HG03432 (cell line): ENCODE data around the gene SLC22A3.

Source experiments
- ATAC-seq: cut with Tn5 transposase; IDR thresholded peaks from one replicate; pipeline ENCODE4 v1.9.1; 2021; ENCODE audit warnings: mild to moderate bottlenecking, moderate library complexity; ENCODE audit not compliant: unreplicated experiment

The SLC22A3 gene

DNA sequence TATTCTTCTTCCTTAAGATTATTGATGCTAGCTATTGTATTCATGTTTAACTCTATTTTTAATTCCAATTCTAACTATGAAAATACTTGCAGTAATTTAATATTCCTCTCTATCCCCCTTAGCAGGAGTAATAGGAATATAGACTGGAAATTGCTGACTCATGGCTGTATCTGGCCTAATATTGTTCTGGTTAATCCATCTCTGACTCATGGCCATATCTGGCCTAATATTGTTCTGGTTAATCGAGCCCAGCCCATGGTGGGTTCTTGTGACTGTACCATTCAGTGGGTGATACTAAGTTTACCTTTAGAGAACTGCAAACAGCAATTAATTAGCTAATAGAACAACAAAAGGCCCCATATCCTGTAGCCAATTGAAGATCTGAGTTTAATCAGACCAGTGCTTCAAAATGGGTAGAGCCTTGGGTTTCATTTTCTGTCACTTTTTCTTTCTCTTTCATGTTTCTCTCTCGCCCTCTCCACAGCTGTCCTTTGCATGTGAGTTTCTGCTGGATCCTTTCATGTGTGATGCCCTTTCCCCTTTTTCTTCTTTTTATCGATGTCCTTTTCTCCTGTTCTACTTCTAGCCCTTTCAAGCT, 50.6 kb downstream of the SLC22A3 start:
- peak; percentile 99 for ATAC-seq

DNA sequence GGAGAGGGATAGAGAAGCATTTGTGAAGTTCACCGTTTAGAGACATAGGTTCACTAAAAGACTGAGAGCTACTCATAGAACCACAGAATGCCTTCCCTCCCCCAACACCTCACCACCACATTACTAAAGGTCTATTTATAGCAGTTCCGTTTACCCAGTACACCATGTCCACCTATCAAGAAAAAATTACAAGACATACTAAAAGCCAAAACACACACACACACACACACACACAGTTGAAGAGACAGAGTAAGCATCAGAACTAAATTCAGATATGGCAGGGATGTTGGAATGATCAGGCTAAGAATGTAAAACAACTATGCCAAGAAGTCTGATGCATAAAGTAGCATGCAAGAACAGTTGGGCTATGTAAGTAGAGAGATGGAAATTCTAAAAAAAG, 52.3 kb downstream of the SLC22A3 start:
- no peak for ATAC-seq

- no peak for ATAC-seq
These were observed 60.4 kb downstream of the SLC22A3 start for GRCh38 chr6:160408528-160408927.

DNA sequence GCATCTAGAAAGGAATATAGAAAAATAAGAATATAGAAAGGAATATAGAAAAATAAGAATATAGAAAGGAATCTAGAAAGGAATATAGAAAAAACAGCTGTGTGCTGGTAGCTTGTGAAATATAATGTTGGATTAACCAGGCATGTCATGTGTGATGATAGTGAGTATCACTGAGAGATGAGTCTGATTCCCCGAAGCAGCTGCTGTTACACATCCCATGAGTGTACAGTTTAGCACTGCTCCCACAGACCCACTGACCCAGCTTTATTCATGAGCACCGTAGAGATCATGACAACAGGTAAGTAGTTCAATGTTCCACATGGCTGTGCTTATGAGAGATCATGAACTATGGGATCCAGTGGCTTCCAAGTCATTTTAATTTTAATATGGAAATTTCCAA, 64.8 kb downstream of the SLC22A3 start:
- ATAC-seq: no peak

GRCh38 chr6:160417146-160417545, 69.0 kb downstream of the SLC22A3 start:
- ATAC-seq: no peak

DNA sequence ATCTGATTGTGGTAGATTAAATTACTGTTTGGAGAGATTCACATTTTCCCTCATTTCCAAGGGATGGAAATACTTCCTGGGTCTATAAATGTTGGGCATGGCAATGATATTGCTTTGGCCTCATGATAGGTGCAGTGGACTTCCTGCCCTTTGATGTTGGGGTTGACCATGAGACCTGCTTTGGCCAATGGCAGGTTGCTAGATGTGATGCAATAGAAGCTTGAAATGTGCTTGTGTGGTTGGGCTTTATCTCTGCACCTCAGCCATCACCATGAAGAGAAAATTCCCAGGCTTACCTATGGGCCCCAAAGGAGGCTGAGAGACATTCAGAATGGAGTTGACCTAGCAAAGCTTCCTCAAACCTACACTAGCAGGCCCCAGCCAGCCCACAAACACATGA, 69.4 kb downstream of the SLC22A3 start:
- no peak for ATAC-seq

DNA sequence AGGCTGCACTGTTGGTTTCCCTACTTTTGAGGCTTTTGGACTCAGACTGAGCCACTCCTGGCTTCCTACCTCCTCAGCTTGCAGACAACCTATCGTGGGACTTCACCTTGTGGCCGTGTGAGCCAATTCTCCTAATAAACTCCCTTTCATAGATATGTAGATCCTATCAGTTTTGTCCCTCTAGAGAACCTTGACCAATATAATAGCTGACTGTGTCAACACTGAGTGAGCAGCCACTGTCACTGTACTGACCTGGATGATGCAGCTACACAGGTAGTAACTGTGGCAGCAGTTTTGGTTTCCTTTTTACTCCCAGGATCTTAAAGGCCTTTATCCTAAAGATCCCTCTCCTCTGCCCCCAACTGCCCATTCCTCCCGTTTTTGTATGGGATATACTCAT, 70.2 kb downstream of the SLC22A3 start:
- no peak for ATAC-seq

GRCh38 chr6:160419488-160419887, 71.3 kb downstream of the SLC22A3 start:
- no peak for ATAC-seq

DNA sequence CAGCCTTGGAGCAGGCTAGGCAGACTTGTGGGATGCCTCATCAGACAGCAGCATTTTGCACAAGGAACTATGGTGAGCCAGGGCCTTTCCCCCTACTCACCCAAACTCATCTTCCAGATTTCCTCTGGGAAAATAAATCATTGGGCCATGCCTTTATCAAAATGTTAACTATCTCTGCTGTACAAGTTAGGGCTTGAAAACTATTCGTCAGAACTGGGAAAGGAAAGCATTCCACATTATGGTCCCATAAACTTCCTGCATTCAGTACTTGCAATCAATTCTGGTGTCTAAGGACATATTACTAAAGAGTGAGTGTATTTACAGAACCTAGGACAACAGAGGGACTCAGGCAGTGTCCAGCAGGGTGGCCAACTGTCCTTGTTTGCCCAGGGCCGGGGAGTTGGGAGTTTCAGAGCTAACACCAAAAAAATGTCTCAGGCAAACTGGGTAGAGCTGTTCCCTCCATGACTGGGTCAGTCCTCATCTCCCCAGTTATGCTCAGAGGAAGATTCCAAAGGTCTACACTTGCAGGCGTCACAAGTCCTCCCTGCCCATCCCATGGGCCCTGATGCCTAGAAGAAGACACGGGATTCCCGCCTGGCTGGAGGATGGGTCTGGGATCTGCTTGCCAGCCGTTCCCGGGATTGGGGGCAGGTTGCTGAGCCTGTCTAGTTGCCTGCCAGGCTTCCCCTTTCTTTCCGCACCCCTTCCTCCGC, 72.2 kb downstream of the SLC22A3 start:
- ATAC-seq: no peak

GRCh38 chr6:160420969-160421556, 72.9 kb downstream of the SLC22A3 start:
- ATAC-seq: no peak

GRCh38 chr6:160421854-160422253, 73.7 kb downstream of the SLC22A3 start:
- ATAC-seq: no peak

GRCh38 chr6:160424256-160424655, 76.1 kb downstream of the SLC22A3 start:
- no peak for ATAC-seq

GRCh38 chr6:160426136-160426535, 78.0 kb downstream of the SLC22A3 start:
- ATAC-seq: no peak

- no peak for ATAC-seq
These were observed 79.3 kb downstream of the SLC22A3 start for GRCh38 chr6:160427312-160428068.

- ATAC-seq: no peak
These were observed 79.9 kb downstream of the SLC22A3 start for GRCh38 chr6:160428069-160428430.

DNA sequence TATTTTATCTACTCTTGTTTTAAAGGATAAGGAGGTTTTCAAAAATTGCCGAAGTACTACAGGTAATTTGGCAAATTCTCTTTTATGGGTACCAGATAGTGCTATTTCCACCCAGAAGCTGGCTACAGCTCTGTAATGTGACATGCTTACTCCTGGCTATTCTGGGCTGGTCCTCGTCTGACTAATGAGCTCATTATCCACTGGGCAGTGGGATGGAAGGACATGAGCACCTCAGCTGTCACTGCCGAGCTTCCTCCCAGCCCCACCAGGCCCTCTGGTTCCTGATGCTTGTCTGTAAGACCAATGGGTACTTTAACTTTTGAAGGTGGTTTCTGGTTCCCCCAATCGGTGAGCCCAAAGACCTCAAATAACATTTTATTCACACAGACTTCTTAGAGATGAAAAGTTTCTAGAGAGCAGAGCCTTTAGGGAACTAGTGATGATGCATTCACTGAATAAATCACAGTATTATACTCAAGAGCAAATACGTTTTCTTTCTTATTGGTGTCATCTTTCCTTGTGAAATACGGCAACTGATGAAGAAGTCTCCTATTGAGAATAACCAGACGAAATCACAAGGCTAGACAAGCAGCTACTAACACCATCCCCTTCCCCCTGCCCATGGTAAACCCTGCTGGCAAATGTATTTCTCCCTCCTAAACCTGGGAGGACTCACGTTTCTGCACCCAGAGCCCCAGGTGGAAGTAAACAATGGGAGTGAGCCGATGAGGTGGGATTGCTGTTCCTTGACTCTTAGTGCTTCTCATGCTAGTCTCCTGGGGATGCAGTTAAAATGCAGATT, 80.8 kb downstream of the SLC22A3 start:
- no peak for ATAC-seq

- ATAC-seq: no peak
These were observed 81.4 kb downstream of the SLC22A3 start for GRCh38 chr6:160429620-160429895.

DNA sequence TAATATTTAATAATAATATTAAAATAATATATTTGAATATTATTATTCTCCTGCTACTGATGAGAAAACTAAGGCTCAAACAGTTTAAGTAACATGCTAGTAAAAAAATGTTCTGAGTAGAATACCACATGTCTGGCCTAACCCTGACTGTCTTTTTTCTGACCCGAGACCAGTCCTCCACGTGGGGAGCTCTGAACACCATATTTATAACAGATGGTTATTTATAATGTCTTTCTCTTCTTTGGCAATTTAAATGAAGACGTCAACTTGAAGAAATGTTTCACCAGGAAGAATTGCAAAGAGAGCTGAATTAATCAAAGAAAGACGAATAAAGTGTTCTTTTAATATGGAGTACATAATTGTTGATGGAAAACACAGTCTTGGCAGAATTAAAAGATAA, 82.0 kb downstream of the SLC22A3 start:
- no peak for ATAC-seq

- no peak for ATAC-seq
These were observed 82.6 kb downstream of the SLC22A3 start for GRCh38 chr6:160430751-160431150.

- no peak for ATAC-seq
These were observed 83.0 kb downstream of the SLC22A3 start for GRCh38 chr6:160431226-160431625.

DNA sequence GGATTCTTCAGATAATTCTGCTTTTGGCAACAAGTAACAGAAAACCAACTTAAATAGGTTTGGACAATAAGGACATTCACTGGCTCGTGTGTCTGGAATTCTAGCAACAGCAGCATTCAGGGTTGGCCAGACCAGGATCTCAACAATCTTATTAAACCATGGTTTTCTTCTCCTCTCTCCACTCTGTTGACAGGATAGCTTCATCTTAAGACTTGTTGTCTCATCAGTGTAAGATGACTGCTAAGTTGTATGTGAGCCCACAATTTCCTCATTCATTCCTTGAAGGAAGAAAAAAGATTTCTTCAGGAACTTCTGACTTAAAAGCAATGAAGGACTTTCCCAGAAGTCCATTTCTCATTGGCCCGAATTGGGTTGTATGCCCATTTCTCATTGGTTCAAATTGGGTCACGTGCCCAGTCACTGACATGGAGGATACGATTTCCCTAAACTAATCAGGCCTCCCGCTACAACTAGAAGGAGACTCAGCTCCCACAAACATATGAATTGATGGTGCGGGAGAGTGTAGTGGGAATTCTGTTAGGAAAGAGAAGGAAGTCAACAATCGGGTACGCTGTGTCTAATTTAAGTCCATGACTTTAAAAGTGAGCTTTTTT, 83.7 kb downstream of the SLC22A3 start:
- no peak for ATAC-seq
